ENCODE results near the gene ZFYVE9. TPM values are rescaled to one million over a fixed set of nuclear protein-coding genes. Genes with fewer than 3 reads are reported as not detected.

The ZFYVE9 gene
- total and polyA plus RNA-seq, 9 of the 15 experiments (the other 6 are each of a cell fraction or from before 2014, with no cell fraction given): 0.52 to 14.4 (median 8.9) TPM

- TF ChIP-seq ZNF398 (CRISPR knock-in tag; IDR thresholded peaks at IDR 0.05) (no peak), CTBP1 (IDR thresholded peaks at IDR 0.05; ENCODE audit: borderline replicate concordance) (no peak), HDAC3 (IDR thresholded peaks at IDR 0.05; ENCODE audit: borderline replicate concordance, partially characterized antibody) (peak; percentile 32), ZNF347 (CRISPR knock-in tag; IDR thresholded peaks at IDR 0.05; ENCODE audit: low read depth) (no peak), ZNF449 (CRISPR knock-in tag; IDR thresholded peaks at IDR 0.05) (no peak), MTF1 (CRISPR knock-in tag; IDR thresholded peaks at IDR 0.05; ENCODE audit: borderline replicate concordance) (no peak), CREB1 (IDR thresholded peaks at IDR 0.05) (no peak), CREB1 (CRISPR knock-in tag; IDR thresholded peaks at IDR 0.05) (no peak), GATA2 (CRISPR knock-in tag; IDR thresholded peaks at IDR 0.05) (peak; percentile 61), BRD9 (IDR thresholded peaks at IDR 0.05; ENCODE audit: low read depth, partially characterized antibody) (no peak), BCL6 (CRISPR knock-in tag; IDR thresholded peaks at IDR 0.05) (no peak)
These were observed 62.2 kb downstream of the ZFYVE9 start (continued) for GRCh38 chr1:52203935-52204625.

Data from K562 (cell line).